ENCODE data around the gene ARHGAP44. TPM values are rescaled to one million over a fixed set of nuclear protein-coding genes. Genes with fewer than 3 reads are reported as not detected.

ARHGAP44 gene
- total and polyA plus RNA-seq, 2 of the 8 experiments (the other 6 are each of a cell fraction or from before 2014, with no cell fraction given): 6.2 to 22.2 TPM

DNA sequence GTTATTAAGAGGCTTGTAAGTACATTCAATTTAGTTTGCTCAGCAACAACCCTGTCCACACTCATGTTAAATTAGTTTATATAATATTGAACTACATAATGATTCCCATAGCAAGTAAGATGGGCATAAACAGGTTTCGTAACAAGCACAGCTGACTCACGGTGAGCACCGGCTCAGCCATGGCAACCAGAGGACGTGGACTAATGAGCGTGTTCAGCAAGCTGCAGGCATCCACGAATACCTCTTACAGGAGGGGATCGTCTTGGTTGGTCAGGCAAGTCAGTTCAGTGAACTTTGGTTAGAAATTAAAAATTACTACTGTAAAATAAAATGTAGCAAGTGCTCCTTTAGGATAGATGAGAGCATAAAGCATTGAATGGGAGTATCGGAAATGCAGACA lies 170.1 kb downstream of the ARHGAP44 start (continued):
- no peak for TF ChIP-seq BACH1 (IDR thresholded peaks at IDR 0.05; ENCODE audit: low read length)

Data from H1 (cell line).